Activated CD8-positive, alpha-beta T cell treated with anti-CD3 and anti-CD28 coated beads for 36 hours (primary cell): ENCODE measurements around the gene SNX14. TPM values are rescaled to one million over a fixed set of nuclear protein-coding genes. Genes with fewer than 3 reads are reported as not detected.

ENCODE experiments used
- ATAC-seq: fragments of 200-7000 bp; cut with Tn5 transposase; one replicate; pipeline ENCODE4 v1.10.0; 2021; ENCODE audit warnings: mild to moderate bottlenecking, moderate library complexity
- CTCF ChIA-PET: fragments of 350-600 bp; sonication (Branson Sonifier 250); formaldehyde crosslinking; loops from one replicate; lab custom pipeline; 2021; ENCODE audit warnings: antibody characterized with exemption; lab: Charles Lee
- POLR2A ChIA-PET: fragments of 350-600 bp; sonication (Branson Sonifier 250); formaldehyde crosslinking; loops from one replicate; lab custom pipeline; 2021; ENCODE audit warnings: antibody characterized with exemption; lab: Charles Lee
- DNase-seq: peaks from one replicate; pipeline ENCODE4 v3.0.0-alpha.2; 2020
- H3K27ac Mint-ChIP-seq: one replicate; pipeline ENCODE4 v1.8.0; 2021; ENCODE audit warnings: mild to moderate bottlenecking, mixed read lengths
- H3K27me3 Mint-ChIP-seq: one replicate; pipeline ENCODE4 v1.8.0; 2021; ENCODE audit warnings: mixed read lengths
- H3K36me3 Mint-ChIP-seq: one replicate; pipeline ENCODE4 v1.8.0; 2021; ENCODE audit warnings: low read depth, mixed read lengths
- H3K4me1 Mint-ChIP-seq: one replicate; pipeline ENCODE4 v1.8.0; 2021; ENCODE audit warnings: low read depth, mixed read lengths
- H3K4me3 Mint-ChIP-seq: one replicate; pipeline ENCODE4 v1.8.0; 2021; ENCODE audit warnings: mild to moderate bottlenecking, moderate library complexity, mixed read lengths
- H3K9me3 Mint-ChIP-seq: one replicate; pipeline ENCODE4 v1.8.0; 2021; ENCODE audit warnings: mixed read lengths
- intact Hi-C: fragments of 100-400 bp; cut with micrococcal nuclease; formaldehyde crosslinking; loops from one replicate; pipeline ENCODE4 v1.10.0; 2022
- total RNA-seq, 2 experiments: library from RNA; stranded (reverse); gene quantifications; one replicate each; pipeline ENCODE4 v1.2.3, GENCODE V29; 2021
- TF ChIP-seq, protein P1 (sequence below): fragments of 200-600 bp; IDR thresholded peaks from one replicate; pipeline ENCODE4 v1.8.0; 2022; ENCODE audit warnings: antibody characterized with exemption, mild to moderate bottlenecking

Gene SNX14
- total RNA-seq, 2 experiments from 2014 or later = 53.9 to 54.1 TPM

DNA sequence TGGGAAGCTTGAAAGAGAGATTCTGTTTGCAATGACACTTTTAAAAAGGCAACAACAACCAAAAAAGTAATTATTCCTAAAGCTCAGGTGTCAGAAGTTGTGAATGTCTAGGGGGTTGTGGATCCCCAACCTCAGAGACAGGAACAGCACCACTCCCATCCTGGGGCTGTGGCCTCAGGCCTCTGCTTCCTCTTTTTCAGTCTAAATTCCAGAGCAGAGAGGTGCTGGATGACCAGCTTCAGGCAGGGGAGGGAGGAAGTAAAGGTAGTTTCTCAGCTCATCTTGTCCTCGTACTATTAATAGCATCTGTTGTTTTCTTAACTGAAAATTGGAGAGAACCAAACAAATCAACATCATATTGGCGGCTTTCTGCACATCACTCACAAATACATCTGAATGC lies 135.5 kb downstream of the SNX14 start:
- H3K36me3 Mint-ChIP-seq = peaks cover 4% of the 10 kb centered on the region
- peak overlapping the region; percentile 86 for H3K27ac Mint-ChIP-seq
- no peaks in the 10 kb centered on the region for H3K27me3 Mint-ChIP-seq
- POLR2A ChIA-PET = interaction anchor here (1.2 to 2.8 kb wide), 2 partner anchors 8 to 220 kb away, joined by 3 to 21 read pairs; partner anchors contain the start of gene NT5E
- TF ChIP-seq, protein P1, sequence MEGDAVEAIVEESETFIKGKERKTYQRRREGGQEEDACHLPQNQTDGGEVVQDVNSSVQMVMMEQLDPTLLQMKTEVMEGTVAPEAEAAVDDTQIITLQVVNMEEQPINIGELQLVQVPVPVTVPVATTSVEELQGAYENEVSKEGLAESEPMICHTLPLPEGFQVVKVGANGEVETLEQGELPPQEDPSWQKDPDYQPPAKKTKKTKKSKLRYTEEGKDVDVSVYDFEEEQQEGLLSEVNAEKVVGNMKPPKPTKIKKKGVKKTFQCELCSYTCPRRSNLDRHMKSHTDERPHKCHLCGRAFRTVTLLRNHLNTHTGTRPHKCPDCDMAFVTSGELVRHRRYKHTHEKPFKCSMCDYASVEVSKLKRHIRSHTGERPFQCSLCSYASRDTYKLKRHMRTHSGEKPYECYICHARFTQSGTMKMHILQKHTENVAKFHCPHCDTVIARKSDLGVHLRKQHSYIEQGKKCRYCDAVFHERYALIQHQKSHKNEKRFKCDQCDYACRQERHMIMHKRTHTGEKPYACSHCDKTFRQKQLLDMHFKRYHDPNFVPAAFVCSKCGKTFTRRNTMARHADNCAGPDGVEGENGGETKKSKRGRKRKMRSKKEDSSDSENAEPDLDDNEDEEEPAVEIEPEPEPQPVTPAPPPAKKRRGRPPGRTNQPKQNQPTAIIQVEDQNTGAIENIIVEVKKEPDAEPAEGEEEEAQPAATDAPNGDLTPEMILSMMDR = no peak
- ATAC-seq (no peak), DNase-seq (no peak)
- no peaks in the 10 kb centered on the region for H3K9me3 Mint-ChIP-seq
- peaks cover 96% of the 10 kb centered on the region for H3K4me1 Mint-ChIP-seq
- intact Hi-C loops = loop anchor here (10.0 kb wide), 1 partner anchor 137 kb away; the partner anchor contains the start of gene SNX14
- no peak overlapping the region for H3K4me3 Mint-ChIP-seq
- CTCF ChIA-PET = interaction anchor here (1.6 to 24.4 kb wide), 3 partner anchors 7 to 23 kb away, joined by 7 to 364 read pairs (median 8); partner anchors contain the start of gene NT5E

GRCh38 chr6:85456782-85457181 lies 136.9 kb downstream of the SNX14 start:
- Mint-ChIP-seq H3K4me3 (no peak overlapping the region), H3K27me3 (no peaks in the 10 kb centered on the region), H3K4me1 (peaks cover 93% of the 10 kb centered on the region), H3K27ac (peak overlapping the region; percentile 60), H3K36me3 (peaks cover 11% of the 10 kb centered on the region), H3K9me3 (no peaks in the 10 kb centered on the region)
- ATAC-seq (no peak), DNase-seq (no peak)
- intact Hi-C loops = loop anchor here (10.0 kb wide), 1 partner anchor 138 kb away; the partner anchor contains the start of gene SNX14
- POLR2A ChIA-PET = interaction anchor here (1.3 kb wide), 1 partner anchor 19 kb away, joined by 3 read pairs; no protein-coding TSS in a partner anchor
- TF ChIP-seq, protein P1 = no peak
- CTCF ChIA-PET = interaction anchor here (24.4 kb wide), 1 partner anchor 25 kb away, joined by 364 read pairs; no protein-coding TSS in a partner anchor

Other genes with a start within 250 kb of the SNX14 start
- 1 to 10 TPM; 5.2 to 6.7 TPM for gene NT5E, start 143.8 kb downstream of the SNX14 start, total RNA-seq
- 100 to 1,000 TPM; 167 to 179 TPM for gene SYNCRIP, start 49.0 kb upstream of the SNX14 start, total RNA-seq